Right lobe of liver (tissue), 4 donors: Measurements from ENCODE around the gene RNF26.

Experiments used
- CTCF ChIP-seq, 4 donors: fragments of 200-600 bp in 3 of 4; fragments of 450-650 bp in 1 of 4; IDR thresholded peaks; one replicate each; pipeline versions ENCODE4 v1.5.1 to v1.8.0; 2016 to 2022; ENCODE audit warnings: antibody characterized with exemption in 4 of 4, mild to moderate bottlenecking in 2 of 4
- POLR2A ChIP-seq: fragments of 450-650 bp; IDR thresholded peaks from one replicate; pipeline ENCODE4 v1.6.1; 2017; ENCODE audit warnings: antibody characterized with exemption, mild to moderate bottlenecking
- donor health status: DM: no; HTN: no; CAD: no.
- donor health status: DM: no; HTN: no; CAD: no.
- donor health status: DM: no; HTN: yes; CAD: no.

GRCh38 chr11:119300198-119300964 lies 33.9 kb upstream of the RNF26 start:
- TF ChIP-seq CTCF (IDR thresholded peaks at IDR 0.05) (no peak), POLR2A (no peak)
